NCI-H82 treated with DMSO at 0.1 percent for 48 hours (cell line): ENCODE results near the gene ABLIM1.
"Not testable (repeated sequence)": the region's sequence is repeated elsewhere in the genome, so short reads cannot be mapped to it uniquely, and the experiment has no call there.

Experiments used
- DNase-seq: peaks from one replicate; lab custom pipeline; 2025; ENCODE audit not compliant: unreplicated experiment; lab: John Stamatoyannopoulos, UW

Gene ABLIM1

GRCh38 chr10:114658175-114658574 is at the start of gene ABLIM1:
Gene ABLIM1 (minus strand): TSS chr10:114658275. CDS start chr10:114658200, 75 bp downstream.
- no peak for DNase-seq

GRCh38 chr10:114706458-114707055 is 48.5 kb upstream of the ABLIM1 start:
- no peak for DNase-seq

GRCh38 chr10:114704679-114705078 is 46.6 kb upstream of the ABLIM1 start:
- DNase-seq = no peak

- DNase-seq = no peak
These were observed 45.5 kb upstream of the ABLIM1 start for GRCh38 chr10:114703377-114704107.

GRCh38 chr10:114698271-114699061 is 40.4 kb upstream of the ABLIM1 start:
- DNase-seq = no peak

- no peak for DNase-seq
These were observed 39.1 kb upstream of the ABLIM1 start for GRCh38 chr10:114697061-114697598.

GRCh38 chr10:114696301-114696700 is 38.2 kb upstream of the ABLIM1 start:
- DNase-seq = not testable (repeated sequence)

GRCh38 chr10:114694752-114695151 is 36.7 kb upstream of the ABLIM1 start:
- DNase-seq = no peak

- no peak for DNase-seq
These were observed 36.0 kb upstream of the ABLIM1 start for GRCh38 chr10:114694062-114694461.

GRCh38 chr10:114691442-114691941 is 33.4 kb upstream of the ABLIM1 start:
- no peak for DNase-seq

- DNase-seq = no peak
These were observed 30.7 kb upstream of the ABLIM1 start for GRCh38 chr10:114688786-114689185.

GRCh38 chr10:114687459-114687858 is 29.4 kb upstream of the ABLIM1 start:
- no peak for DNase-seq

GRCh38 chr10:114686013-114686412 is 27.9 kb upstream of the ABLIM1 start:
- no peak for DNase-seq

GRCh38 chr10:114685456-114685855 is 27.4 kb upstream of the ABLIM1 start:
- no peak for DNase-seq

- DNase-seq = no peak
These were observed 26.7 kb upstream of the ABLIM1 start for GRCh38 chr10:114684822-114685209.

GRCh38 chr10:114684084-114684821 is 26.2 kb upstream of the ABLIM1 start:
- no peak for DNase-seq

GRCh38 chr10:114683593-114683992 is 25.5 kb upstream of the ABLIM1 start:
- no peak for DNase-seq

- DNase-seq = no peak
These were observed 25.1 kb upstream of the ABLIM1 start for GRCh38 chr10:114683162-114683561.

GRCh38 chr10:114682532-114682931 is 24.5 kb upstream of the ABLIM1 start:
- no peak for DNase-seq

GRCh38 chr10:114682121-114682520 is 24.0 kb upstream of the ABLIM1 start:
- no peak for DNase-seq

GRCh38 chr10:114681542-114681941 is 23.5 kb upstream of the ABLIM1 start:
- DNase-seq = no peak
